Breast epithelium (tissue), 3 donors: ENCODE results near the gene CPAMD8.

Experiments
- CTCF ChIP-seq, 3 donors: fragments of 450-650 bp; IDR thresholded peaks; one replicate each; pipeline ENCODE4 v1.5.1; 2016 to 2017; ENCODE audit warnings: antibody characterized with exemption in 3 of 3, mild to moderate bottlenecking in 3 of 3, moderate library complexity in 3 of 3
- POLR2A ChIP-seq: fragments of 450-650 bp; IDR thresholded peaks from one replicate; pipeline ENCODE4 v1.6.1; 2016; ENCODE audit warnings: antibody characterized with exemption, mild to moderate bottlenecking, moderate library complexity
- POLR2AphosphoS5 ChIP-seq, 3 donors: sonication (generic); formaldehyde crosslinking; IDR thresholded peaks; one replicate each; pipeline ENCODE4 v1.6.1; 2017; ENCODE audit warnings: antibody characterized with exemption in 3 of 3

- TF ChIP-seq CTCF (IDR thresholded peaks at IDR 0.05) (no peak), POLR2A (no peak), POLR2AphosphoS5 (IDR thresholded peaks at IDR 0.05) (no peak)
Measured at GRCh38 chr19:17011485-17011884, 15.1 kb downstream of the CPAMD8 start.
